ENCODE results near the gene FYCO1. TPM values are rescaled to one million over a fixed set of nuclear protein-coding genes. Genes with fewer than 3 reads are reported as not detected.

FYCO1 gene
- total and polyA plus RNA-seq, 2 donors, result 26.6 to 58.9 TPM

GRCh38 chr3:45972534-45973402 lies 22.9 kb downstream of the FYCO1 start:
- no peak for DNase-seq (ENCODE audit: extremely low spot score)
- Histone ChIP-seq H3K4me1 (ENCODE audit: insufficient read depth) (no peaks in the 10 kb centered on the region), H3K27ac (ENCODE audit: low read depth) (no peak overlapping the region), H3K4me3 (ENCODE audit: low read depth, low read length) (no peak overlapping the region), H3K36me3 (ENCODE audit: insufficient read depth) (peaks cover 3% of the 10 kb centered on the region)
- WGBS, result 47% methylated on average over 6 of the region's 6 CpGs

- Histone ChIP-seq H3K27ac (ENCODE audit: low read depth) (no peak overlapping the region), H3K4me3 (ENCODE audit: low read depth, low read length) (no peak overlapping the region), H3K4me1 (ENCODE audit: insufficient read depth) (no peaks in the 10 kb centered on the region), H3K36me3 (ENCODE audit: insufficient read depth) (peaks cover 6% of the 10 kb centered on the region)
- no peak for DNase-seq (ENCODE audit: extremely low spot score)
- 95% methylated on average over 3 of the region's 3 CpGs for WGBS
These were observed 25.7 kb downstream of the FYCO1 start for GRCh38 chr3:45969953-45970352.

GRCh38 chr3:45969116-45969515 lies 26.5 kb downstream of the FYCO1 start:
- WGBS, result 80% methylated on average over 3 of the region's 3 CpGs

GRCh38 chr3:45968706-45969105 lies 26.9 kb downstream of the FYCO1 start:
- Histone ChIP-seq H3K4me1 (ENCODE audit: insufficient read depth) (no peaks in the 10 kb centered on the region), H3K27ac (ENCODE audit: low read depth) (no peak overlapping the region), H3K36me3 (ENCODE audit: insufficient read depth) (peaks cover 6% of the 10 kb centered on the region), H3K4me3 (ENCODE audit: low read depth, low read length) (no peak overlapping the region)
- no peak for DNase-seq (ENCODE audit: extremely low spot score)
- WGBS, result 46% methylated on average over 2 of the region's 2 CpGs

More at GRCh38 chr3:45969116-45969515, 26.5 kb downstream of the FYCO1 start:
- Histone ChIP-seq H3K4me1 (ENCODE audit: insufficient read depth) (no peaks in the 10 kb centered on the region), H3K4me3 (ENCODE audit: low read depth, low read length) (no peak overlapping the region), H3K27ac (ENCODE audit: low read depth) (no peak overlapping the region), H3K36me3 (ENCODE audit: insufficient read depth) (peaks cover 6% of the 10 kb centered on the region)
- DNase-seq (ENCODE audit: extremely low spot score), result no peak

GRCh38 chr3:45968149-45968548 lies 27.5 kb downstream of the FYCO1 start:
- no peaks in the 10 kb centered on the region for H3K4me1 ChIP-seq (ENCODE audit: insufficient read depth)
- H3K4me3 ChIP-seq (ENCODE audit: low read depth, low read length), result no peak overlapping the region
- DNase-seq (ENCODE audit: extremely low spot score), result no peak
- WGBS, result 82% methylated on average over 9 of the region's 9 CpGs
- no peak overlapping the region for H3K27ac ChIP-seq (ENCODE audit: low read depth)
- peaks cover 6% of the 10 kb centered on the region for H3K36me3 ChIP-seq (ENCODE audit: insufficient read depth)

- no peaks in the 10 kb centered on the region for H3K4me1 ChIP-seq (ENCODE audit: insufficient read depth)
- no peak for DNase-seq (ENCODE audit: extremely low spot score)
- 61% methylated on average over 8 of the region's 8 CpGs for WGBS
- H3K27ac ChIP-seq (ENCODE audit: low read depth), result no peak overlapping the region
- H3K4me3 ChIP-seq (ENCODE audit: low read depth, low read length), result no peak overlapping the region
- peaks cover 6% of the 10 kb centered on the region for H3K36me3 ChIP-seq (ENCODE audit: insufficient read depth)
These were observed 27.9 kb downstream of the FYCO1 start for GRCh38 chr3:45967724-45968123.

GRCh38 chr3:45966950-45967640 lies 28.5 kb downstream of the FYCO1 start:
- Histone ChIP-seq H3K4me3 (ENCODE audit: low read depth, low read length) (no peak overlapping the region), H3K27ac (ENCODE audit: low read depth) (no peak overlapping the region), H3K36me3 (ENCODE audit: insufficient read depth) (peaks cover 6% of the 10 kb centered on the region), H3K4me1 (ENCODE audit: insufficient read depth) (no peaks in the 10 kb centered on the region)
- 81% methylated on average over 16 of the region's 16 CpGs for WGBS
- DNase-seq (ENCODE audit: extremely low spot score), result no peak

- DNase-seq (ENCODE audit: extremely low spot score), result no peak
These were observed 29.2 kb downstream of the FYCO1 start for GRCh38 chr3:45966371-45966791.

GRCh38 chr3:45965653-45966052 lies 30.0 kb downstream of the FYCO1 start:
- peaks cover 6% of the 10 kb centered on the region for H3K36me3 ChIP-seq (ENCODE audit: insufficient read depth)
- DNase-seq (ENCODE audit: extremely low spot score), result no peak
- no peak overlapping the region for H3K27ac ChIP-seq (ENCODE audit: low read depth)
- no peak overlapping the region for H3K4me3 ChIP-seq (ENCODE audit: low read depth, low read length)
- H3K4me1 ChIP-seq (ENCODE audit: insufficient read depth), result no peaks in the 10 kb centered on the region
- 81% methylated on average over 4 of the region's 4 CpGs for WGBS

More at GRCh38 chr3:45966371-45966791, 29.2 kb downstream of the FYCO1 start:
- H3K27ac ChIP-seq (ENCODE audit: low read depth), result no peak overlapping the region
- H3K4me1 ChIP-seq (ENCODE audit: insufficient read depth), result no peaks in the 10 kb centered on the region
- no peak overlapping the region for H3K4me3 ChIP-seq (ENCODE audit: low read depth, low read length)
- 63% methylated on average over 17 of the region's 17 CpGs for WGBS
- peaks cover 6% of the 10 kb centered on the region for H3K36me3 ChIP-seq (ENCODE audit: insufficient read depth)

- Histone ChIP-seq H3K4me3 (ENCODE audit: low read depth, low read length) (no peak overlapping the region), H3K36me3 (ENCODE audit: insufficient read depth) (peaks cover 6% of the 10 kb centered on the region), H3K27ac (ENCODE audit: low read depth) (no peak overlapping the region), H3K4me1 (ENCODE audit: insufficient read depth) (no peaks in the 10 kb centered on the region)
- DNase-seq (ENCODE audit: extremely low spot score), result no peak
- 90% methylated on average over 4 of the region's 4 CpGs for WGBS
These were observed 30.4 kb downstream of the FYCO1 start for GRCh38 chr3:45965253-45965652.

GRCh38 chr3:45964139-45964538 lies 31.5 kb downstream of the FYCO1 start:
- H3K36me3 ChIP-seq (ENCODE audit: insufficient read depth), result peaks cover 8% of the 10 kb centered on the region
- no peak overlapping the region for H3K4me3 ChIP-seq (ENCODE audit: low read depth, low read length)
- no peaks in the 10 kb centered on the region for H3K4me1 ChIP-seq (ENCODE audit: insufficient read depth)
- DNase-seq (ENCODE audit: extremely low spot score), result no peak
- 88% methylated on average over 8 of the region's 8 CpGs for WGBS
- H3K27ac ChIP-seq (ENCODE audit: low read depth), result no peak overlapping the region

GRCh38 chr3:45962033-45962432 lies 33.6 kb downstream of the FYCO1 start:
- DNase-seq (ENCODE audit: extremely low spot score), result no peak
- WGBS, result 84% methylated on average over 5 of the region's 5 CpGs
- H3K27ac ChIP-seq (ENCODE audit: low read depth), result no peak overlapping the region
- no peaks in the 10 kb centered on the region for H3K4me1 ChIP-seq (ENCODE audit: insufficient read depth)
- no peak overlapping the region for H3K4me3 ChIP-seq (ENCODE audit: low read depth, low read length)
- H3K36me3 ChIP-seq (ENCODE audit: insufficient read depth), result peaks cover 5% of the 10 kb centered on the region

- Histone ChIP-seq H3K4me3 (ENCODE audit: low read depth, low read length) (no peak overlapping the region), H3K36me3 (ENCODE audit: insufficient read depth) (peaks cover 2% of the 10 kb centered on the region), H3K4me1 (ENCODE audit: insufficient read depth) (no peaks in the 10 kb centered on the region), H3K27ac (ENCODE audit: low read depth) (no peak overlapping the region)
- WGBS, result 79% methylated on average over 2 of the region's 2 CpGs
- no peak for DNase-seq (ENCODE audit: extremely low spot score)
These were observed 35.3 kb downstream of the FYCO1 start for GRCh38 chr3:45960289-45960688.

GRCh38 chr3:45959201-45959600 lies 36.4 kb downstream of the FYCO1 start:
- H3K4me3 ChIP-seq (ENCODE audit: low read depth, low read length), result no peak overlapping the region
- H3K4me1 ChIP-seq (ENCODE audit: insufficient read depth), result no peaks in the 10 kb centered on the region
- no peak overlapping the region for H3K27ac ChIP-seq (ENCODE audit: low read depth)
- 91% methylated on average over 7 of the region's 7 CpGs for WGBS
- peaks cover 3% of the 10 kb centered on the region for H3K36me3 ChIP-seq (ENCODE audit: insufficient read depth)
- no peak for DNase-seq (ENCODE audit: extremely low spot score)
